ENCODE data around the gene SPPL3. TPM values are rescaled to one million over a fixed set of nuclear protein-coding genes. Genes with fewer than 3 reads are reported as not detected.

SPPL3 gene
- total and polyA plus RNA-seq, 8 donors: 44.5 to 76.2 (median 68.1) TPM

DNA sequence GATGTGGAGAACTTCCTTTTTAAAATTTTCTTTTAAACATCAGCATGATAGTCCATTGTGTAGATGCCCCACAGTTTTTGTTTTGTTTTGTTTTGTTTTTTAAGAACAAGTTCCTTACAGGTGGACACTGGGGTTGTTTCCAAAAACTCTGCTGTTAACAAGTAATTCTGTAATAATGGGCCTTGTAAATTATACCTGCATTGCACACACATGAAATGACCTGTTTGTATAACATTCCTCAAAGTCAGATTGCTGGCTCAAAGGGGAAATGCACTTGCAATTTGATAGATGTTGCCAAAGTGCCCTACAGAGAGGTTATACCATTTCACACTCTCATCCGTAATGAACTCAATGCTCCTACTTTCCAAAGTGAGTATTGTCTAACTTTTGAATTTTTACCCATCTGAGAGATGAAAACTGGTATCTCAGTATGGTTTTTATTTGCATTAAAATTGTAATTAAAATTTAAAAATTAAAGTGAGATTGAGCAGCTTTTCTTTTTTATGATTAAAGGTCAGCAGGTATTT is 89.2 kb downstream of the SPPL3 start:
- H3K4me3 ChIP-seq: no peak overlapping the region
- peaks cover 0 to 3% of the 10 kb centered on the region in 2 donors for H3K36me3 ChIP-seq
- DNase-seq (no peak), ATAC-seq (no peak)
- H3K9me3 ChIP-seq: no peaks in the 10 kb centered on the region
- H3K27me3 ChIP-seq: no peaks in the 10 kb centered on the region
- intact Hi-C loops (cut with DNase I): no loop called here
- TF ChIP-seq, protein P1, sequence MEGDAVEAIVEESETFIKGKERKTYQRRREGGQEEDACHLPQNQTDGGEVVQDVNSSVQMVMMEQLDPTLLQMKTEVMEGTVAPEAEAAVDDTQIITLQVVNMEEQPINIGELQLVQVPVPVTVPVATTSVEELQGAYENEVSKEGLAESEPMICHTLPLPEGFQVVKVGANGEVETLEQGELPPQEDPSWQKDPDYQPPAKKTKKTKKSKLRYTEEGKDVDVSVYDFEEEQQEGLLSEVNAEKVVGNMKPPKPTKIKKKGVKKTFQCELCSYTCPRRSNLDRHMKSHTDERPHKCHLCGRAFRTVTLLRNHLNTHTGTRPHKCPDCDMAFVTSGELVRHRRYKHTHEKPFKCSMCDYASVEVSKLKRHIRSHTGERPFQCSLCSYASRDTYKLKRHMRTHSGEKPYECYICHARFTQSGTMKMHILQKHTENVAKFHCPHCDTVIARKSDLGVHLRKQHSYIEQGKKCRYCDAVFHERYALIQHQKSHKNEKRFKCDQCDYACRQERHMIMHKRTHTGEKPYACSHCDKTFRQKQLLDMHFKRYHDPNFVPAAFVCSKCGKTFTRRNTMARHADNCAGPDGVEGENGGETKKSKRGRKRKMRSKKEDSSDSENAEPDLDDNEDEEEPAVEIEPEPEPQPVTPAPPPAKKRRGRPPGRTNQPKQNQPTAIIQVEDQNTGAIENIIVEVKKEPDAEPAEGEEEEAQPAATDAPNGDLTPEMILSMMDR (IDR thresholded peaks at IDR 0.05): no peak
- H3K4me1 ChIP-seq: peaks cover 0 to 17% of the 10 kb centered on the region in 2 donors
- H3K27ac ChIP-seq: no peak overlapping the region

DNA sequence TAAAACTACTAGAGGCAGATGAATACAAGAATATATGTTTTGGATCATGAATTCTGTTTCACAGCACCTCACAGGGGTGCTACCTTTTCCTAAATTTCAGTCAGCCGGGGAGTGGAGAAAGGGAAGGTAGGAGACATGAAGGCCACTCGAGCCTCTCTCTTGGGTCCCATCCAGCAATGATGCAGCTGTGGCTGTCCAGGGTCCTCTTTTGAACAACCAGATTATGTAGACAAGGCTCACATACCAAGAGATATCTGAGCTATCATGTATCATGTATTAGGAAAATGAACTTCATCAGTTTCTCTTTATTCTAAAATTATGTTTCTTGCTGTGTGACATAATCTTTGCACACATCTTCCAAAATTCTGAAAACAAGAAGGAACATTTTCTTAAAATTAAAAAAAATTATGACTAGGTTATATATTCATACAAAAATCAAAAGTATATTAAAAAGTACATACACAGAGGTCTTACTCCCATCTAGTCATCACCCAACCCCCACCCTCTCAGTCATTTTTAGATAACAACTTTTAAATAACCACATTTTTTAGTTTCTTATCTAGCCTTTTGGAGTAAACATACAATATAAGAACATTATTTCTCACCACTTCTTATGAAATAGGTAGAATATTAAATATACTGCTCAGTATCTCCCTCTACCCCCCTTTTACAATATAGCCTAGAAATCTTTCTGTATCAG is 89.8 kb downstream of the SPPL3 start:
- H3K4me3 ChIP-seq: no peak overlapping the region
- DNase-seq (no peak), ATAC-seq (no peak)
- no peaks in the 10 kb centered on the region for H3K9me3 ChIP-seq
- H3K4me1 ChIP-seq: peaks cover 0 to 17% of the 10 kb centered on the region in 2 donors
- H3K27ac ChIP-seq: no peak overlapping the region
- TF ChIP-seq, protein P1 (IDR thresholded peaks at IDR 0.05): no peak
- intact Hi-C loops (cut with DNase I): no loop called here
- peaks cover 0 to 8% of the 10 kb centered on the region in 2 donors for H3K36me3 ChIP-seq
- H3K27me3 ChIP-seq: no peaks in the 10 kb centered on the region

DNA sequence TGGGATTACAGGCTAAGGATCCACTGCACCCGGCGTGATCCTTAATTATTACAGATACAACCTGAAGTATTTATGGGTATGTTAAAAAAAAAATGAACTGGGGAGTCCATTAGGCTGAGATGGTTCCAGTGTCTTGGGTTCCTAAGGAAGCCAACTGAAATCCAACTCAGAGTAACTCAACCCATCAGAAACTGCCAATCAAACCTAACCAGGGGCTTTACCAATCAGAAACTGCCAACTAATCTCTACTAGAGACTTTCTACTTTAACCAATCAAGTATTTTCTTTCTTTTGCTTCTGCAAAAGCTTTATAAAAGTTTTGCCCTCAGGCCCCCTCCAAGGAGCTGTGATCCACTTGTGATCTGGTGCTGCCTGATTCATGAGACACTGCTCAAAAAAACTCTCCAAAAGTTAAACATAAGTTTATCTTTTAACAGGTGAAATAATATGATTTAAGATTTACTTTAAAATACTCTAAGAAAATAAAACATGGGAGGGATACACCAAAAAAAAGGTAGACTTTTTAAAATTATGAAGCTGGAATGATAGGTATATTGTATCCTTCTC is 90.5 kb downstream of the SPPL3 start:
- no peak for DNase-seq
- TF ChIP-seq, protein P1 (IDR thresholded peaks at IDR 0.05): no peak
- H3K4me1 ChIP-seq: peaks cover 0 to 17% of the 10 kb centered on the region in 2 donors
- no peak overlapping the region for H3K4me3 ChIP-seq
- intact Hi-C loops (cut with DNase I): no loop called here
- no peaks in the 10 kb centered on the region for H3K27me3 ChIP-seq
- no peaks in the 10 kb centered on the region for H3K9me3 ChIP-seq
- H3K36me3 ChIP-seq: peaks cover 0 to 14% of the 10 kb centered on the region in 2 donors
- H3K27ac ChIP-seq: no peak overlapping the region
- ATAC-seq: no peak

DNA sequence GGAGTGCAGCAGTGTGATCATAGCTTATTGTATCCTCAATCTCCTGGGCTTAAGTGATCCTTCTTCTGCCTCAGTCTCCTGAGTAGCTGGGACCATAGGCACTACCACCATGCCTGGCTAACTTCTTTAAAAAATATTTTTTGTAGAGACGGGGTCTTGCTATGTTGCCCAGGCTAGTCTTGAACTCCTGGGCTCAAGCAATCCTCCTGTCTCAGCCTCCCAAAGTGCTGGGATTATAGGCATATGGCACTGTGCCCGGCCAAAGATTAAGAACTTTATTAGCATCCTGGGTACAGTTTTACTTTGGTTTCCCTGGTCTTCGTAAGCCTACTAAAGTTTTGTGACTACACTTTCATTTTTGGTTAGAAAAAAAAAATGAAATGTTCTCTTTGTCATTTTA is 94.1 kb downstream of the SPPL3 start:
- no peaks in the 10 kb centered on the region for H3K9me3 ChIP-seq
- intact Hi-C loops (cut with DNase I): no loop called here
- no peaks in the 10 kb centered on the region for H3K27me3 ChIP-seq
- DNase-seq: no peak
- peaks cover 0 to 20% of the 10 kb centered on the region in 2 donors for H3K4me1 ChIP-seq
- H3K36me3 ChIP-seq: peaks cover 0 to 14% of the 10 kb centered on the region in 2 donors
- TF ChIP-seq, protein P1 (IDR thresholded peaks at IDR 0.05): no peak
- no peak for ATAC-seq
- no peak overlapping the region for H3K4me3 ChIP-seq
- no peak overlapping the region for H3K27ac ChIP-seq

DNA sequence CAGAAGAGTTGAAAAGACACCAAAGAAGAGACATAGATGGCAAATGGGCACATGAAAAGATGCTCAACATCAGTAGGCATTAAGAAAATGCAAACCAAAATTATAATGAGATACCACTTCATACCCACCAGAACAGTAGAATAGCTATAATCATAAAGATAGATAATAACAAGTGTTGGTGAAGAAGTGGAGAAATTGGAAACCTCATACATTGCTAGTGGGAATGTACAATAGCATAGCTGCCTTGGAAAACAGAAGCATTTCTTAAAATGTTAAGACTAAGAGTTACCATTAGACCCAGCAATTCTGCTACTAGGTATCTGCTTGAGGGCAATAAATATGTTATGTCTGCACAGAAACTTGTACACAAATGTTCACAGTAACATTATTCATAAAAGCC is 99.7 kb downstream of the SPPL3 start:
- DNase-seq (no peak), ATAC-seq (no peak)
- H3K4me1 ChIP-seq: peaks cover 0 to 14% of the 10 kb centered on the region in 2 donors
- H3K36me3 ChIP-seq: peaks cover 0 to 6% of the 10 kb centered on the region in 2 donors
- intact Hi-C loops (cut with DNase I): no loop called here
- H3K27me3 ChIP-seq: no peaks in the 10 kb centered on the region
- no peak overlapping the region for H3K27ac ChIP-seq
- TF ChIP-seq, protein P1 (IDR thresholded peaks at IDR 0.05): no peak
- H3K9me3 ChIP-seq: no peaks in the 10 kb centered on the region
- no peak overlapping the region for H3K4me3 ChIP-seq
